ENCODE data around the gene KCTD16. TPM values are rescaled to one million over a fixed set of nuclear protein-coding genes. Genes with fewer than 3 reads are reported as not detected.

The KCTD16 gene
- total RNA-seq, 1 experiment from 2014 or later: 0.64 TPM

DNA sequence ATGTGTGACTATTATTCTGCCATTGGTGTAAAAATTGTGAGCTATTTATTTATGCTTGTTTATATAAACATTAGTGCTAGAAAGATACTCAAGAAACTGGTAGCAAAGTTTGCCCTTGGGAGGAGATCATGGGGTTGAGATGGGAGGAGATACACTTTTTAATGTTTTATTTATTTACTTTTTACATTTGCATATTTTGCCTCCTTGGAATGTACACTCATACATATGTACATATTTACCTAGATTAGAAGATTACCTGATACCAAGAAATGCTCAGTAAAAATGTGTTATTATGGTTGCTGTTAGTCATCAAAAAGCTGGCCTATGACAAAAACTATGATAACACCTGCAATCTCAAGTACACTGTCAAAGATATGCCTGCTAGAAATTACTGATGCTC is 195.2 kb downstream of the KCTD16 start:
- H3K9me2 ChIP-seq (ENCODE audit: insufficient read depth): no peaks in the 10 kb centered on the region
- CTCF ChIA-PET: no interaction called here
- H2AFZ ChIP-seq (ENCODE audit: low read depth, low read length, poor library complexity, severe bottlenecking): no peak overlapping the region
- TF ChIP-seq, protein P1, sequence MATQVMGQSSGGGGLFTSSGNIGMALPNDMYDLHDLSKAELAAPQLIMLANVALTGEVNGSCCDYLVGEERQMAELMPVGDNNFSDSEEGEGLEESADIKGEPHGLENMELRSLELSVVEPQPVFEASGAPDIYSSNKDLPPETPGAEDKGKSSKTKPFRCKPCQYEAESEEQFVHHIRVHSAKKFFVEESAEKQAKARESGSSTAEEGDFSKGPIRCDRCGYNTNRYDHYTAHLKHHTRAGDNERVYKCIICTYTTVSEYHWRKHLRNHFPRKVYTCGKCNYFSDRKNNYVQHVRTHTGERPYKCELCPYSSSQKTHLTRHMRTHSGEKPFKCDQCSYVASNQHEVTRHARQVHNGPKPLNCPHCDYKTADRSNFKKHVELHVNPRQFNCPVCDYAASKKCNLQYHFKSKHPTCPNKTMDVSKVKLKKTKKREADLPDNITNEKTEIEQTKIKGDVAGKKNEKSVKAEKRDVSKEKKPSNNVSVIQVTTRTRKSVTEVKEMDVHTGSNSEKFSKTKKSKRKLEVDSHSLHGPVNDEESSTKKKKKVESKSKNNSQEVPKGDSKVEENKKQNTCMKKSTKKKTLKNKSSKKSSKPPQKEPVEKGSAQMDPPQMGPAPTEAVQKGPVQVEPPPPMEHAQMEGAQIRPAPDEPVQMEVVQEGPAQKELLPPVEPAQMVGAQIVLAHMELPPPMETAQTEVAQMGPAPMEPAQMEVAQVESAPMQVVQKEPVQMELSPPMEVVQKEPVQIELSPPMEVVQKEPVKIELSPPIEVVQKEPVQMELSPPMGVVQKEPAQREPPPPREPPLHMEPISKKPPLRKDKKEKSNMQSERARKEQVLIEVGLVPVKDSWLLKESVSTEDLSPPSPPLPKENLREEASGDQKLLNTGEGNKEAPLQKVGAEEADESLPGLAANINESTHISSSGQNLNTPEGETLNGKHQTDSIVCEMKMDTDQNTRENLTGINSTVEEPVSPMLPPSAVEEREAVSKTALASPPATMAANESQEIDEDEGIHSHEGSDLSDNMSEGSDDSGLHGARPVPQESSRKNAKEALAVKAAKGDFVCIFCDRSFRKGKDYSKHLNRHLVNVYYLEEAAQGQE (IDR thresholded peaks at IDR 0.05; ENCODE audit: low read depth): no peak
- no peak for TF ChIP-seq SIN3A (IDR thresholded peaks at IDR 0.05; ENCODE audit: low read depth)
- ATAC-seq (no peak), DNase-seq (ENCODE audit: low read depth, low spot score) (no peak)
- H3K4me3 ChIP-seq (replicated peaks in 1 of 2; ENCODE audit: low read depth in 1 of 2, low read length in 2 of 2): no peak overlapping the region
- POLR2A ChIA-PET: no interaction called here
- no peaks in the 10 kb centered on the region for H4K20me1 ChIP-seq (ENCODE audit: insufficient read depth)
- intact Hi-C loops (cut with micrococcal nuclease): no loop called here
- H3K27me3 ChIP-seq (ENCODE audit: insufficient read depth, low read length): peaks cover 24% of the 10 kb centered on the region
- no TSS peak for BruUV-seq (replicated peaks)
- RAD21 ChIA-PET (ENCODE audit: low non-redundant PET in 1 of 2, low total read pairs in 2 of 2, uncharacterized antibody in 2 of 2, unreplicated experiment in 2 of 2): no interaction called here
- H3K36me3 ChIP-seq (ENCODE audit: control insufficient read depth in 1 of 2, insufficient read depth in 2 of 2, low read length in 2 of 2): no peaks in the 10 kb centered on the region
- H3K9ac ChIP-seq (ENCODE audit: low read length): no peak overlapping the region
- no peak overlapping the region for H3K27ac ChIP-seq (ENCODE audit: low read depth, low read length)
- no peak overlapping the region for H3K4me2 ChIP-seq (ENCODE audit: low read length)
- no peaks in the 10 kb centered on the region for H3K4me1 ChIP-seq (ENCODE audit: control insufficient read depth in 1 of 2, insufficient read depth in 2 of 2, low read length in 2 of 2)
- H3K9me3 ChIP-seq (ENCODE audit: control insufficient read depth in 1 of 2, insufficient read depth in 1 of 2, low read depth in 1 of 2, low read length in 2 of 2): no peaks in the 10 kb centered on the region
- H3K79me2 ChIP-seq (ENCODE audit: insufficient read depth, low read length): no peaks in the 10 kb centered on the region

DNA sequence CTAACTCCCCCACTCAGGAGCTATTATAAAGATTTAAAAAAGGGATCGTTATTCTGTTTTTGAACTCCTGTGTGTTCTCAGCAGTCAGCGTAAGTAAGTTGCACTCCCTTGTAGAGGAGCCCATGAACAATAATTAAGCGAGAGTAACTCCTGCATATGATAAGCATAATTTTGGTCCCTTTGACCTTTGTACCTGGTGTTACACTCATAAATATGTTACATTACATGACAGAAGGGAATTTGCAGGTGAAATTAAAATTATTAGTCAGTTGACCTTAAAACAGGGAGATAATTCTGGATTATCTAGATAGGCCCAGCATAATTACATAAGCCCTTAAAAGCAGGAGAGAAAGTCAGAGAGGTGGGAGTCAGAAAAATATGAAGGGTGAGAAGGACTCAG is 197.3 kb downstream of the KCTD16 start:
- no peaks in the 10 kb centered on the region for H3K9me3 ChIP-seq (ENCODE audit: control insufficient read depth in 1 of 2, insufficient read depth in 1 of 2, low read depth in 1 of 2, low read length in 2 of 2)
- RAD21 ChIA-PET (ENCODE audit: low non-redundant PET in 1 of 2, low total read pairs in 2 of 2, uncharacterized antibody in 2 of 2, unreplicated experiment in 2 of 2): no interaction called here
- peaks cover 32% of the 10 kb centered on the region for H3K27me3 ChIP-seq (ENCODE audit: insufficient read depth, low read length)
- no TSS peak for BruUV-seq (replicated peaks)
- no peak overlapping the region for H3K27ac ChIP-seq (ENCODE audit: low read depth, low read length)
- no peaks in the 10 kb centered on the region for H3K9me2 ChIP-seq (ENCODE audit: insufficient read depth)
- no peaks in the 10 kb centered on the region for H3K36me3 ChIP-seq (ENCODE audit: control insufficient read depth in 1 of 2, insufficient read depth in 2 of 2, low read length in 2 of 2)
- TF ChIP-seq, protein P2, sequence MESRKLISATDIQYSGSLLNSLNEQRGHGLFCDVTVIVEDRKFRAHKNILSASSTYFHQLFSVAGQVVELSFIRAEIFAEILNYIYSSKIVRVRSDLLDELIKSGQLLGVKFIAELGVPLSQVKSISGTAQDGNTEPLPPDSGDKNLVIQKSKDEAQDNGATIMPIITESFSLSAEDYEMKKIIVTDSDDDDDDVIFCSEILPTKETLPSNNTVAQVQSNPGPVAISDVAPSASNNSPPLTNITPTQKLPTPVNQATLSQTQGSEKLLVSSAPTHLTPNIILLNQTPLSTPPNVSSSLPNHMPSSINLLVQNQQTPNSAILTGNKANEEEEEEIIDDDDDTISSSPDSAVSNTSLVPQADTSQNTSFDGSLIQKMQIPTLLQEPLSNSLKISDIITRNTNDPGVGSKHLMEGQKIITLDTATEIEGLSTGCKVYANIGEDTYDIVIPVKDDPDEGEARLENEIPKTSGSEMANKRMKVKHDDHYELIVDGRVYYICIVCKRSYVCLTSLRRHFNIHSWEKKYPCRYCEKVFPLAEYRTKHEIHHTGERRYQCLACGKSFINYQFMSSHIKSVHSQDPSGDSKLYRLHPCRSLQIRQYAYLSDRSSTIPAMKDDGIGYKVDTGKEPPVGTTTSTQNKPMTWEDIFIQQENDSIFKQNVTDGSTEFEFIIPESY (IDR thresholded peaks at IDR 0.05; ENCODE audit: extremely low read depth, insufficient replicate concordance, low read length): no peak
- TF ChIP-seq SIN3A (IDR thresholded peaks at IDR 0.05; ENCODE audit: low read depth) (no peak), POLR2AphosphoS5 (IDR thresholded peaks at IDR 0.05; ENCODE audit: low read depth, low read length) (no peak), SRF (IDR thresholded peaks at IDR 0.05; ENCODE audit: low read depth) (no peak), TCF7L2 (IDR thresholded peaks at IDR 0.05; ENCODE audit: borderline replicate concordance, extremely low read depth, insufficient read depth, insufficient read length) (no peak)
- no peak overlapping the region for H3K4me2 ChIP-seq (ENCODE audit: low read length)
- POLR2A ChIA-PET: no interaction called here
- H4K20me1 ChIP-seq (ENCODE audit: insufficient read depth): no peaks in the 10 kb centered on the region
- intact Hi-C loops (cut with micrococcal nuclease): no loop called here
- H3K4me3 ChIP-seq (replicated peaks in 1 of 2; ENCODE audit: low read depth in 1 of 2, low read length in 2 of 2): no peak overlapping the region
- H3K9ac ChIP-seq (ENCODE audit: low read length): no peak overlapping the region
- no peaks in the 10 kb centered on the region for H3K4me1 ChIP-seq (ENCODE audit: control insufficient read depth in 1 of 2, insufficient read depth in 2 of 2, low read length in 2 of 2)
- CTCF ChIA-PET: no interaction called here
- H3K79me2 ChIP-seq (ENCODE audit: insufficient read depth, low read length): no peaks in the 10 kb centered on the region
- DNase-seq (ENCODE audit: low read depth, low spot score) (no peak), ATAC-seq (no peak)
- H2AFZ ChIP-seq (ENCODE audit: low read depth, low read length, poor library complexity, severe bottlenecking): no peak overlapping the region

Data from HCT116 (cell line).